Measurements from ENCODE around the gene SFRP2.

Gene SFRP2

DNA sequence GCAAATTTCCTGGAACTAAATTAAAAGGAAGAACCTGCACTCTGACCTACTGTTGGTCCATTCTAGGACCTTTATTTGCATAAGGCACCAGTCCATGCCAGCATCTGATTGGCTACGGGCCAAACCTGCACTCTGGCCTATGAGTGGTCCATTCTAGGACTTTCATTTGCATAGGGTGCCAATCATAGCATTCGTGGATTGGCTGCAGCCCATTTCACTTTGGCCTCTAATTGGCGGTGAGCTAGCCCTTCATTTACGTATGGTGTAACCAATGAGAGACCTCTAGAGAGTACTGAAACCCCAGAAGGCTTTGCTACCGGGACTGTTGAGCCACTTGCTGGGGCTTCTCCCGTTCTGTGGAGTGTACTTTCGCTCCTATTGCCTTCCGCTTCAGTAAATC lies 23.0 kb downstream of the SFRP2 start:
- DNase-seq, result no peak

DNA sequence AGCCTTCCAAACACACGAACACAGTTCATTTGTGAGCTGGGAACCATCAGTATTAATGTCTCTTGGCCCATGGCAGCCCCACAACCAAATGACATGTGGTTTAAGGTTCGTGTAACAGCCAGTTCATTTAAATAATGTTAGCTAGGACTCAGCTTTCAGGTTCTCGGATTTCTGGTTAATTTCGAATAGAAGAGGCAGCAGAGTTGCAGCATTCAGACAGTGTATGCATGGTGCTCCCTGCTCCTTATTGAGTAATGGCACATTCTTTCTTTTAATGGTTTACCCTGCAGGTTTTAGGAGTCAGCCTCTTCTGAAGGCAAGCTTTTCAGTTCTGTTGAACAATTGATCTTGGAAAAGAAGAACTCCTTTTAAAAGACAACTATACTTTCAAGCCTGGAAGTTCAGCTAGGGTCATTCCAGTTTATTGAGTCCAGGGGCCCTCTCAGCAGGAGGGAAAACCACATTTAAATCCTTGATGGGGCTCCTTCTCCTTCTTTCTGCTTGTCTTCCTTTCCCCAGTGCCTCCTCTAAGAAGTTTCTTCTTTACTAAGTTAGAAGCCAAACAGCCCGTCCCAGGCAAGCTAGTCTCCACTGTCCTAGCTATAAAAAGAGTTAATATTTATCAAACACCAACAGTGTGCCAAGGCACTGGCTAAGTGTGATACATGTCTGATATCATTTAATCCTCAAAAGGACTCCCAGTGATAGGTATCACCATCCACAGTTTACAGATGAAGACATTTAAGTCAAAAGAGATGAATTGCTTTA lies 24.1 kb downstream of the SFRP2 start:
- DNase-seq, result no peak

DNA sequence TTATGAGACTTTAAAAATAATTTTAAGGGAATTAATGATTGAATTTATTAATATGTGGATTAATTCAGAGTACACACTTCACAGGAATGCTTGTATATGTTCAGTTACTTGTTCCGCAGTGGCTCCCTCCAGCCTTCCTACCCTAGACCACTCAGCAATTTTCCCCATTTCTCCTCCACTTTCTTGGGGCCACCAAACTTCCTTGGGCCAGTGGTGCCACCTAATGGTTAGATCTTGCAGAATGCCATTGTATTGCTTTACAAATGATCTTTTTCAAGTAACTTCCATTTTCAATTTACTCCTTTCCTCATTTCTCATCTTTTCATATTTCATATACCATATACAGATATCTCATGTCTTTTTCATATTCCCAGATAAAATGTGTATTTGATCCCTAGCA lies 25.5 kb downstream of the SFRP2 start:
- DNase-seq, result no peak

DNA sequence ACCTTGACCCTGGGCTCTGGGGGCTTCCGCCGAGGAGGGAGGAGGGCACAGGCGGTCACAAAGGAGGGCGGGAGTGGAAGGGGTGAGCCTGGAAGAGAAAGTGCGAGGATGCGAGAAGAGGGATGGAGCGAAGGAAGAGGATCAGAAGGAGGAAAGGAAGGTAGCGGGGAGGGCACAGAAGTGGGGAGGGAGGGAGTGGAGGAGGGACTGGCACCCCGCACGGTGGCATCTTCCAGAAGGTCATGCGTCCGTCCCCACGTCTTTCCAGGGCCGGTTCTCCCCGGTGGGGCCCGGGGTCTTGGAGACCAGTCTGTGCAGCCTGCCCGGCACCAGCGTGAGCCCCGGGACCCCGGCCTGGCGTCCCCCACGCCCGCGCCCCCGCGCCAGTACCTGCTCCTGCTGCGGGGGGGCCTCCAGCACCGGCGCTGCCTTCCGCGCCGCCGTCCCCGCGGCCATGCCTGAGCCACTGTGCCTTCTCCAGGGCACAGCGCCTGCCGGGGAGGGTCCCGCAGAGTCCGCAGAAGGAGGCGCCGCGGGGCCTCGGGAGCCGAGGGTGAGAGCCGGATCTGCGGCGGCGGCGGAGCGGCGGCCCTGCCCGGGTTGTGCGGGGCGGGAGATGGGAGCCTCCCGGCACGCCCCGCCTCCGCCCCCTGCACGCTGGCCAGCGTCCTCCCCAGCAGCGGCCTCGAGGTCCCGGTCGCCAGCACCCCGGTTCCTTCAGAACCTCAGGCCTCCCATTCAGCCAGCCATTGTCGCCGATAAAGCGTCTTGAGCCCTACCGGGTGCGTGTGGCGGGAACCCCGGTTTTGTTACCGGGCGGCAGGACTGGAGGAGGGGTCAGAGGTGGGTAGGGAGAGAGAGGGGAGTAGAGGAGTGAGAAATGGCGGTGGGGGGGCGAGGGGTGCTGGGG lies 29.2 kb downstream of the SFRP2 start, which contains the start of gene RNF175:
RNF175 (minus strand) TSS at position 618 of the 910 bp plus-strand sequence; CDS start at position 456, 162 bp downstream.
- no peak for DNase-seq

DNA sequence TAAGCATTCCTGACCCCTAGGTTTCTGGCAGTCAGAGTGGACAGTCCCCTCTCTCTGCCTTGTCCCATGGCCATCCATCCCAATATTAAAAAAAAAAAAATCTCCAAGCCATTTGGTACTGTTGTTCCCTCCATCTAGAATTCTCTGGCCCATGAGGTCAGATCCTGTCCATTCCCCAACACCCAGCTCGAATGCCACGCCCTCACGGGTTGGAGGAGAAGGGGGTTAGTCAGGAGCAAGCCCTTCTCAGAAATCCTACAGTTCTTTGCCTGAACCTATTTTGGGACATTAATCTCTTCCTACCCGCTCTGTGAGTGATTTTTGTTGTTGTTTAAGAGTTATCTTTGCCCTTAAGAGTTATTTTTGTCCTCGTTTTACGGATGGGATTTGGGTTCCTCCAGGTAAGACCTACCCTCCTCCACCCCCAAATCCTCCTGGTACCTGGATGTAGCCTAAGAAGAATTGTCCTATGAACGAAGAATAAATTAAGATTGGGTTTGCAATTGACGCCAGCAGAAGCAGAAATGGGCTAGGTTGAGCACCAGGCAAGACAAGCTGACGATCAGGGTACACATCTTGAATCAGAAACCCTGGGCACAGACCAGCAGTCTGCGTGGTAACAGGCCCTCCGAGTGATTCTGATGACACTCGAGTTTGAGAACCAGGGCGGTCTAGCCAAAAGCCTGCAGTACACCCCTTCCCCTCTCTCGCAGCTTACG lies 30.0 kb downstream of the SFRP2 start:
- DNase-seq, result no peak

DNA sequence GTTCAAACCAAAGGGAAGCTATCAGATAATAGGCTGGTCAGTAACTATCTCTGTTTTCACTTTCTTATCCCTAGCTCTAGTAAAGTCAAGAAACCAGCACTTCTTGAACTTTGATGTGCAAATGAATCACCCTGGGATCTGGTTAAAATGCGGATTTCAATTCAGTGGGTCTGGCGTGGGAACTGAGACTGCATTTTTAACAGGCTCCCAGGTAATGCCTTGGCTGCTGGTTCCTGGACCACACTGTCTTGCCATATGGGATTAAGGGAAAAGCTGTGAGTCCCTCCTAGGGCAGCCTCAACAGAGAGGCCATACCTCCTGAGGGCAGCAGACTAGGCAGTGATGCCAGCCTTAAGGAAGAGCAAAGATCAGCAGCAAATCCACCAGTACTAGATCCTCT lies 30.7 kb downstream of the SFRP2 start:
- no peak for DNase-seq

DNA sequence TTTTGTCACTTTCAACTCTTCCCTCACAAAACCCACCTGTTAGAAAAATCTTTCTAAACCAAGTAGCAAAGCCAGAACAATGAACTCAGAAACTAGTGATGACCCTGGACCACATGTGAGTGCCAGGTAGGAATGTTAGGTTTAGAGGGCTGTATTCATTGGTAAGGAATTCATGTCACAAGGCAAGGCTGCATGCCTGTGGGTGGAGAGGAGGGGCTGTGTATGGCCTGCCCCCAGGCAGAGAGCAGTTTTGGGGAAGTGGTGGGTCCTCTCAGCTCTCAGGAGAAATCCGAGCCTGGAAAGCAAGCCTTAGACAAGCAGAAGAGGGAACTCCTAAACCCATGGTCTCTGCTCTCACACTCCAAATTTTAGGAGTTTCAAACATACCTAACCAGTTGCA lies 31.5 kb downstream of the SFRP2 start:
- DNase-seq, result no peak

DNA sequence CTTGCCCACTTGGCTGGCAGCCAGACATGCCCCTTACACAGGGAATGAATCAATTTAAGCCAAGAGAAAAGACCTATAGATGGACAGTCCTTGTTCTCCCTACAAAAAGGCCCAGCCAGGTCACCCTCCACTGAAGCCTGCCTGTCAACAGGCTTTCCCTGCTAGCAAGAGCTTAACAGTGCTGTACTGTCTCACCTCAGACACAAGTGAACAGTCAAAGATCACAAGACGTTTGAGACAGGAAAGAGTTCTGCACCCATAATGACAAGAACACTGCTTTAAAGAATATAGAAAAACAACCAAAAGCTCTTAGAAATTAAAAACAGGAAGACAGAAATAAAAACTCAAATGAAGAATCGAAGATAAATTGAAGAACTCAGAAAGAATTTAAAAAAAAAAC lies 33.7 kb downstream of the SFRP2 start:
- DNase-seq, result no peak

DNA sequence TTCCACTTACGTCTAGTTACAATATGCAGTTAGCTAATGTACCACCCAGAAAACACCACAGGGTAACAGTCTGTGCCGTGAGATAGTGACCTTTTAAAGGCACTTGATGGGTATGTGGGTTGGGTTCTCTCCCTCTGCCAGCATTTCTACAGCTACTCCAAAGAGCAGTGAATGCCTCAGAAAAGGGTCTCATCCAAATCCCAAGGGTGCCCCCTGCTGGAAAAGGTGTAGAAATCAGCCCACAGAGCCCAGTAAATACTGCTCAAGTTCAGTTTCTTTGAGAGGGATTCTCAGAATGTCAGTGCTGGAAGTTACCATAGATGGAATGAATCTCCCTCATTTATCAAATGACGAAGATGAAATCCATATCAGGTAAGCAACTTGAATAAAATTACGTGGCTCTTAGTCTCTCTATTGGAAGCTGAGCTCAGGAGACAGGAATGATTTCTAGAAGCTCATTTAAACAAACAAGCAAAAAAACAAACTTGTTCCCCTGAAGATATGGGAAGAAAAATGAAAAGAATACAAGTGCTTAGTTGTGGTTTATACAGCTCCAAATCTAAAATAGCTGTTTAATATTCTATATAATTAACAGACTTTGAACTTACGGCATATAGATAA lies 38.6 kb downstream of the SFRP2 start:
- DNase-seq, result no peak

DNA sequence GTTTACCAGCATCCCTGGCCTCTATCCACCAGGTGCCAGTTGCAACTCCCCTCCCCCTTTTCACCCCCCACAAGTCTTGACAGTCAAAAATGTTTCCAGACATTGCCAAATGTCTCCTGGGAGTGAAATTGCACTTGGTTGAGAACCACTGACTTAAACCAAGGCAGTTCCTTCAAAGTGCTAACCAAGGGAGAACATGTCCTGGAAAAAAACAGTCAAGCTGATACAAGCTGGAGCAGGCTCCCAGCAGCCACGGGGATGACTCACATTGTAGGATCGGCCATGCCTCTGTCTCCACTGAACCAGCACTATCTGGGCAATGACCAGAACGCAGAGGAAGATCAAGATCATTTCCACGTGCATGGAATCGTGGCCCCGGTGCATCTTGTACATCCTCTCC lies 40.5 kb downstream of the SFRP2 start:
- DNase-seq, result no peak

DNA sequence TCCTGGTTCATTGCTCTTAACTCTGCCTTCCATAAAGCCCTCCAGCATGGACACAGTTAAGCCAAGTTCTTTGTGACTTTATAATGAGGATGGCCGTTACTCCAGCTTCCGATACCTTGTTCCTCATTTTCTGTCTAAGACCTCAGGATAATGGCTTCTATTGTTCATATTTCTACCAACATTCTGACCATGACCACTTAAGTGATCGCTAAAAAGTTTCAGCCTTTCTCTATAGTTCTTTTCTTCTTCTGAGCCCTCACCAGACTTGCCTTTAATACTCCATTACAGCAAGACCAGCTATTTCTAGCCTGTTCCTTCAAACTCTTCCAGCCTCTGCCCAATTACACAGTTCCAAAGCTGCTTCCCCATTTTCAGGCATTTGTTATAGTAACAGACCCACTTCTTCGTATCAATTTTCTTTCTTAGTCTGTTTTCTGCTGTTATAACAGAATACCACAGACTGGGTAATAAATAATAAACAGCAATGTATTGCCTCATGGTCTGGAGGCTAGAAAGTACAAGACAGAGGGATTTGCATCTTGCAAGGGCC lies 41.4 kb downstream of the SFRP2 start:
- no peak for DNase-seq

DNA sequence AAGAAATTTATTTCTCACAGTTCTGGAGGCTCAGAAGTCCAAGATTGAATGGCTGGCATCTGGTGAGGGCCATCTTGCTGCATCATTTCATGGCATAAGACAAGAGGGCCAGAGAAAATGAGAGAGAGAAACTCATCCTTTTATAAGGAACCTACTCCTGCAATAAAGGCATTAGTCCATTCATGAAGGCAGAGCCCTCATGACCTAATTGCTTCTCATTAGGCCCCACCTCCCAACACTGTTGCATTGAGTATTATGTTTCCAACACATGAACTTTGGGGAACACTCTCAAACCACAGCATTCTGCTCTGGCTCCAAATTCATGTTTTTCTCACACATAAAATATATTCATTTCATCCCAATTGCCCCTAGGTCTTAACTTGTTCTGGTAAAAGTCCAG lies 43.2 kb downstream of the SFRP2 start:
- no peak for DNase-seq

DNA sequence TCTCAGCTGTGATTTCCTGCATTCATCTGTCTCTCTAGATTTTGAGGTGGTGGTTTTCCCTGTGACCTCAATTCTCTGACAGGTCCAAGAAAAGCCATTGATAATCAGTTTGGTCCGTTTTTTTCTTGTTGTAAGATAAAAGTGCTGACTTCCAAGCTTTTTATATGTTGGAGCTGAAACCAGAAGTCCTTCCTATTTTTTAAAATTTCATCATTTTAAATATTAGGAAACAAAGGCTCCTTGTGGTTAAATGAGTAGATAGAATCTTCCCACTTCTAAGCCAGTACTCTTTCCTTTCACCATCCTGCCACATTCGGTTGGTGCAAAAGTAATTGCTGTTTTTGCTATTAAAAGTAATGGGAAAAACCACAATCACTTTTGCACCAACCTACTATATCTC lies 47.3 kb downstream of the SFRP2 start:
- DNase-seq, result no peak

DNA sequence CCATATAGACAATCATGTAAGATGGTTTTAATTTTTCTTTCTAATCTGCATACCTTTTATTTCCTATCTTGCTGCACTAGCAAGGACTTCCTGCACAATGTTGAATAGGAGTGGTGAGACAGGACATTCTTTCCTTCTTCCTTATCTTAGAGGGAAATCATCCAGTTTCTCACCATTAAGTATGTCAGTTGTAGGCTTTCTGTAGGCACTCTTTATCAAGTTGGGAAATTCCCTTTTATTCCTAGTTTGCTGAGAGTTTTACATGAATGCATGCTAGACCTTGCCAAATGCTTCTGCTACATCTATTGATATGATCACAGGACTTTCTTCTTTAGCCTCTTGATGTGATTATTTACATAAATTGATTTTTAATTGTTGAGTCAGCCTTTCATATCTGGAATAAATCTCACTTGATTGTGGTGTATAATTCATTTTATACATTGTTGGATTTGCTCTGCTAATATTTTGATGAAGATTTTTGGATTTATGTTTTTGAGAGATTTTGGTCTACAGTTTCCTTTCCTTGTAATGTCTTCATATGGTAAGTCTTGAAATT lies 52.9 kb downstream of the SFRP2 start:
- no peak for DNase-seq

DNA sequence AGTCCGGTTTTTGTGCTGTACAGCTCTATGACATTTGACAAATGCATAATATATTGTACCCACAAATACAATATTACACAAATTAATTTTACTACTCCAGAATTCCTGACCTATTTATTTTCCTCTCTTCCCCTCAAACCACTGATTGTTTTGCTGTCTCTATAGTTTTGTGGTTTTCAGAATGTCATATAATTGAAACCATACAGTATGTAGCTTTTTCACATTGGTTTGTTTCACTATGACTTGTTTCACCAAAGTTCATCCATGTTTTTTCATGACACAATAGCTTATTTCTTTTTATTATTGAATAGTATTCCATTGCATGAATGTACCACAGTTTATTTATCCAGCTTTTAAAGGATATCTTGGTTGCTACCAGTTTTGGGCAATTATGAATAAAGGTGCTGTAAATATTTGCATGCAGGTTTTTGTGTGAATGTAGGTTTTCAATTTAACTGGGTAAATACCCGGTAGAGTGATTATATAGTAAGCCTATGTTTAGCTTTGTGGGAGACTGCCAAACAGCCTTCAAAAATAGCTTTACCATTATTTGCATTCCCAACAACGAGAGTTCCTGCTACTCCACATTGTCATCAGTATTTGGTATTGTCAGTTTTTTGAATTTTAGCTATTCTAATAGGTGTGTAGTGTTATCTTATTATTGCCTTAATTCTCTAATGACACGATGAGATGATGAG lies 55.0 kb downstream of the SFRP2 start:
- DNase-seq, result no peak

DNA sequence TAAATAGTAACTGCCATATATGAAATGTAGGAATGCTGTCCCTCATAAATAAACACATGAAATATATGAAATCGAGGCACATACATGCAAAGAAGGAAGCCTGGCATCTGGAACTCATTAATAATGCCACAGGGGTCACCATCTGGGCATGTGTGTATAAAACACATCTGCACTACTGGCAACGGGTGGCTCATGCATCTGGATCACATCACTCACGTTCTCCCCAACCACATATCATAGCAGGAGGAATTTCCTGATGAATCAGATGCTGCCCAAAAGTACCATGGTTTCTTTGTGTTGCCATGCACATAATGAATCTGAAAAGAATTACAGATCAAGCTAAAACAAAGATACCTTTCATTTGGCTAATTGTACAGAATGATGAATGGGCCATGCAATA lies 57.6 kb downstream of the SFRP2 start:
- no peak for DNase-seq

Measured in SIG-M5 (cell line).